Activated B cell treated with CpG ODN at 0.5 μM for 24 hours (primary cell): ENCODE measurements around the gene HBA2. TPM values are rescaled to one million over a fixed set of nuclear protein-coding genes. Genes with fewer than 3 reads are reported as not detected.
A peak's percentile ranks its signal among the peaks of the same experiment; 100 is the strongest.
"Not testable (repeated sequence)": the region's sequence is repeated elsewhere in the genome, so short reads cannot be mapped to it uniquely, and the experiment has no call there.

Source experiments
- ATAC-seq: fragments of 200-7000 bp; cut with Tn5 transposase; one replicate; pipeline ENCODE4 v1.10.0; 2021; ENCODE audit warnings: low read depth, mild to moderate bottlenecking, moderate library complexity
- CTCF ChIA-PET: fragments of 350-600 bp; sonication (Branson Sonifier 250); formaldehyde crosslinking; loops from one replicate; lab custom pipeline; 2021; ENCODE audit warnings: antibody characterized with exemption; lab: Charles Lee
- POLR2A ChIA-PET: fragments of 350-600 bp; sonication (Branson Sonifier 250); formaldehyde crosslinking; loops from one replicate; lab custom pipeline; 2021; ENCODE audit warnings: antibody characterized with exemption; lab: Charles Lee
- DNase-seq: peaks from one replicate; pipeline ENCODE4 v3.0.0; 2022
- H3K27ac Mint-ChIP-seq: one replicate; pipeline ENCODE4 v1.8.0; 2020; ENCODE audit warnings: mixed read lengths
- H3K27me3 Mint-ChIP-seq: one replicate; pipeline ENCODE4 v1.8.0; 2021; ENCODE audit warnings: mixed read lengths
- H3K36me3 Mint-ChIP-seq: one replicate; pipeline ENCODE4 v1.8.0; 2021; ENCODE audit warnings: low read depth, mixed read lengths
- H3K4me1 Mint-ChIP-seq: one replicate; pipeline ENCODE4 v1.8.0; 2021; ENCODE audit warnings: mixed read lengths
- H3K4me3 Mint-ChIP-seq: one replicate; pipeline ENCODE4 v1.8.0; 2020; ENCODE audit warnings: mild to moderate bottlenecking, mixed read lengths
- H3K9me3 Mint-ChIP-seq: one replicate; pipeline ENCODE4 v1.8.0; 2020; ENCODE audit warnings: mixed read lengths
- intact Hi-C: fragments of 100-400 bp; cut with micrococcal nuclease; formaldehyde crosslinking; loops from one replicate; pipeline ENCODE4 v1.15.1; 2024
- total RNA-seq: library from RNA; stranded (reverse); gene quantifications from 2 replicates; pipeline ENCODE4 v1.2.3, GENCODE V29; 2022
- TF ChIP-seq, protein P1 (sequence below): fragments of 200-600 bp; IDR thresholded peaks from one replicate; pipeline ENCODE4 v1.8.0; 2022; ENCODE audit warnings: antibody characterized with exemption, mild to moderate bottlenecking

Gene HBA2
- total RNA-seq, 1 donor from 2014 or later, result 104 TPM

DNA sequence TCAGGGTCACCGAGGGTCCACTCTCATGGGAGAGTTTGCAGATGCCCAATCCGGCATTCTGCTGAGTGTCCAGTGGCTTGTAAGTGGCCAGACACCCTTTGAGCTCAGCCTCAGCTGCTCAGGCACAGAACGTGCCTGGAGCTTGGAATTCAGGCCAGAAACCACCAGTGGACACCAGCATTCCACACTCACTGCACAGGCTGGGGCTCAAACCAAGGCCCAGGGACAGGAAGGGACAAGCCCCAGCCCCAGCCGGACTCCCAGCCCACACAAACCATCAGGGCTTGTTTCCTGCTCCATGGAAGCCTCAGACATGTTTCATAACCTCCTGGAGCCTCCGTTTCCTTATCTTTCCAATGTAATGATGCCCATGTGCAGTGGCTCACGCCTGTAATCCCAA lies 29.2 kb upstream of the HBA2 start:
- no peak overlapping the region for H3K27ac Mint-ChIP-seq
- no peak overlapping the region for H3K4me3 Mint-ChIP-seq
- intact Hi-C loops, result no loop called here
- no peaks in the 10 kb centered on the region for H3K9me3 Mint-ChIP-seq
- H3K27me3 Mint-ChIP-seq, result peaks cover 9% of the 10 kb centered on the region
- POLR2A ChIA-PET, result no interaction called here
- ATAC-seq, result no peak
- peaks cover 5% of the 10 kb centered on the region for H3K4me1 Mint-ChIP-seq
- TF ChIP-seq, protein P1, sequence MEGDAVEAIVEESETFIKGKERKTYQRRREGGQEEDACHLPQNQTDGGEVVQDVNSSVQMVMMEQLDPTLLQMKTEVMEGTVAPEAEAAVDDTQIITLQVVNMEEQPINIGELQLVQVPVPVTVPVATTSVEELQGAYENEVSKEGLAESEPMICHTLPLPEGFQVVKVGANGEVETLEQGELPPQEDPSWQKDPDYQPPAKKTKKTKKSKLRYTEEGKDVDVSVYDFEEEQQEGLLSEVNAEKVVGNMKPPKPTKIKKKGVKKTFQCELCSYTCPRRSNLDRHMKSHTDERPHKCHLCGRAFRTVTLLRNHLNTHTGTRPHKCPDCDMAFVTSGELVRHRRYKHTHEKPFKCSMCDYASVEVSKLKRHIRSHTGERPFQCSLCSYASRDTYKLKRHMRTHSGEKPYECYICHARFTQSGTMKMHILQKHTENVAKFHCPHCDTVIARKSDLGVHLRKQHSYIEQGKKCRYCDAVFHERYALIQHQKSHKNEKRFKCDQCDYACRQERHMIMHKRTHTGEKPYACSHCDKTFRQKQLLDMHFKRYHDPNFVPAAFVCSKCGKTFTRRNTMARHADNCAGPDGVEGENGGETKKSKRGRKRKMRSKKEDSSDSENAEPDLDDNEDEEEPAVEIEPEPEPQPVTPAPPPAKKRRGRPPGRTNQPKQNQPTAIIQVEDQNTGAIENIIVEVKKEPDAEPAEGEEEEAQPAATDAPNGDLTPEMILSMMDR, result no peak
- CTCF ChIA-PET, result no interaction called here
- DNase-seq, result no peak
- H3K36me3 Mint-ChIP-seq, result peaks cover 3% of the 10 kb centered on the region

DNA sequence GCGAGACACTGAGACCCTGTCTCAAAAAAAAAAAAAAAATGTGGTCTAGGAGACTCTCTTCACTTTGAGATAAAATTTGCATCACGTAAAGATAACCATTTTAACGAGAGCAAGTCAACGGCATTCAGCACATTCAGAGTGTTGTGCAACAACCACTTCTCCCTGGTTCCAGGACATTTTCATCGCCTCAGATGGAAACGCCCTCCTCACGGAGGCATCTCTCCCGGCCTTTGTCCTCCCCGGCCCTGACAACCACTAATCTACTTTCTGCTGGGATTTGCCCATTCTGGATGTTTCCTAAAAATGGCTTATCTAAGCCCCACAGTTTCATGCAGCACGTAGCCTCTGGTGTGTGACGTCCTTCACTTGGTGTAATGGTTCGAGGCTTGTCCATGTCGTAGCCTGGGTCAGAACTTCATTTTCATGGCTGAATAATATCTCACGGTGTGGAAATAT lies 27.9 kb upstream of the HBA2 start:
- intact Hi-C loops, result no loop called here
- Mint-ChIP-seq H3K9me3 (no peaks in the 10 kb centered on the region), H3K4me1 (no peaks in the 10 kb centered on the region), H3K36me3 (no peaks in the 10 kb centered on the region), H3K27ac (no peak overlapping the region), H3K4me3 (no peak overlapping the region), H3K27me3 (peaks cover 18% of the 10 kb centered on the region)
- CTCF ChIA-PET, result no interaction called here
- TF ChIP-seq, protein P1, result no peak
- ATAC-seq (no peak), DNase-seq (no peak)
- POLR2A ChIA-PET, result no interaction called here

DNA sequence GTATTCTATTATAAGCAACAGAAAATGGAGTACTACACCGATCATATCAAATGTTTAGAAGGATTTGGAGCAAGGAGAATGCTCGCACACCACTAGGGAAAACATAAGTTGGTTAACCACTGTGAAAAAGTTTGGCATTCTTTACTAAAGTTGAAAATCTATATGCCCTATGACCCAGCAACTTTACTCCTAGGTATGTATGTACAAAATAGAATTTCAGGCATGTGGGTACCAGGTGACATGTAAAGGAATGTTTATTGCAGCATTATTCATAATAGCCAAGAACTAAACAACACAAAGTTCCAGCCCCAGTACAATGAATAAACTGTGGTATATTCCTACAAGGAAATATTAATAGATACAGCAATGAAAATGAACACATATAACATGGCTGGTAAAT lies 26.0 kb upstream of the HBA2 start:
- POLR2A ChIA-PET, result no interaction called here

DNA sequence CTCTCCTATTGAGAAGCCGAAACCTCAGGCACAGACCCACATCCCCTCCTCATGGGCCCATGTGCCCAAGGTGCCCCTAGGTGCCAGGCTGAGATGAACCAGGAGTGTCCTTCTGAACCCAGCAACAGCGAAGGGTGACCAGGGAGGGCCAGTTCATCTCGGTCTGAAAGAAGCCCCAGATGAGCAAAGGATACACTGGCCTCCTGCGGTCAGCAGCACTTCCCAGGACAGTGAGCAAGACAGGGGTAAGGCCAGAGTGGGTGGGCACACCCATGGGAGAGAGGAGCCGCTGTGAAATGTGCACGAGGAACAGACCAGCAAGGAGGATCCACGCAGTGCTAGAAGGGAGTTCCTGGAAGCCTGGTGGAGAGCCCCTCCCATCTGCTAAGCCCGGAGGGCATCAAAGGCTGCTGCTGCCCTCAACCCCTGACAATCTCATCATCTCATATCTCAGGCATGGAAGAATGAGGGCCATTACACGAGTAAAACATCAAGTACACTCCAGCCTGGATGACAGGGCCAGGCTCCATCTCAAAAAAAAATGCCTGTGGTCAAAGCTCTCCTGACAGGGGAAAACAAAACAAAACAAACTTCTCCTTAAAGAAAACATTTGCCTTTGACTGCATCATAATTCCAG lies 23.5 kb upstream of the HBA2 start:
- ATAC-seq (no peak), DNase-seq (no peak)
- CTCF ChIA-PET, result no interaction called here
- peaks cover 24% of the 10 kb centered on the region for H3K27me3 Mint-ChIP-seq
- intact Hi-C loops, result no loop called here
- no peaks in the 10 kb centered on the region for H3K4me1 Mint-ChIP-seq
- H3K9me3 Mint-ChIP-seq, result no peaks in the 10 kb centered on the region
- H3K27ac Mint-ChIP-seq, result no peak overlapping the region
- no peaks in the 10 kb centered on the region for H3K36me3 Mint-ChIP-seq
- TF ChIP-seq, protein P1, result no peak
- POLR2A ChIA-PET, result no interaction called here
- no peak overlapping the region for H3K4me3 Mint-ChIP-seq

More for the DNA sequence above, 26.0 kb upstream of the HBA2 start:
- Mint-ChIP-seq H3K27ac (no peak overlapping the region), H3K9me3 (no peaks in the 10 kb centered on the region), H3K36me3 (no peaks in the 10 kb centered on the region), H3K27me3 (peaks cover 22% of the 10 kb centered on the region), H3K4me3 (no peak overlapping the region), H3K4me1 (no peaks in the 10 kb centered on the region)
- CTCF ChIA-PET, result no interaction called here
- TF ChIP-seq, protein P1, result no peak
- no peak for DNase-seq
- intact Hi-C loops, result no loop called here
- no peak for ATAC-seq

DNA sequence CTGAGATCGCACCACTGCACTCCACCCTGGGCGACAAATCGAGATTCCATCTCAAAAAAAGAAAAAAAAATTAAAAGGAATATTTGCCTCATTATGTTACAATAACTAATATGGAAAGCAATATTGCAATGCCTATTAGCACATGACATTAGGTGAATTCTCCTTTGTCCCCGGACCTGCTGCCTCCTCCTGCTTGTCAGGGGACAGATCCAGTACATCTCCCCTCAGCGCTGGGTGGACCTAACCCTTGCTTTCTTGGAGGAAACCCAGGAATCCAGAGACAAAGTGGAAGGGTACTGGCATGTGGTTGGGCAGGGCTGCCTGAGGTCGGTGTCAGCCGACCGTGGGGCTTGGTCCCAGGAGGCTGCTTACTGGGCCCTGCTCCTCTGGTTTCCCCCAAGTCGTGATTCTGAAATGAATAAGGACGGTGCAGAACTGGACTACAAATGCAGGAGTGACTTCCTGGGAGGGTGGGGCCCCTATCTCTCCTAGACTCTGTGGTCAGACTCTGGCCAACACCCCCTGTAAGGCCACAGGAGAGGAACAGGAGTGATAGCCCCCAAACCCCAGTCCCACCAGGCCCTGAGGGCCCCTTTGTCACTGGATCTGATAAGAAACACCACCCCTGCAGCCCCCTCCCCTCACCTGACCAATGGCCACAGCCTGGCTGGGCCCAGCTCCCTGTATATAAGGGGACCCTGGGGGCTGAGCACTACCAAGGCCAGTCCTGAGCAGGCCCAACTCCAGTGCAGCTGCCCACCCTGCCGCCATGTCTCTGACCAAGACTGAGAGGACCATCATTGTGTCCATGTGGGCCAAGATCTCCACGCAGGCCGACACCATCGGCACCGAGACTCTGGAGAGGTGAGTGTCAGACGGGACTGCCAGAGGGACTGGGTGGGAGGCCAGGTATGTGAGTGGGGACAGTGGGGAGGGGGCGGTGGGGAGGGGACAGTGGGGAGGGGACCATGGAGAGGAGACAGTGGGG lies 20.2 kb upstream of the HBA2 start, which contains the start of gene HBZ:
Gene HBZ, plus strand, starts transcription at position 504 of the 988 bp plus-strand sequence. Its CDS starts 266 bp downstream, at position 770.
- no peak for DNase-seq
- H3K4me3 Mint-ChIP-seq, result peak within 1 kb of the TSS; percentile 53
- intact Hi-C loops, result no loop called here
- H3K27ac Mint-ChIP-seq, result no peak within 1 kb of the TSS
- TF ChIP-seq, protein P1, result no peak
- no peaks in the 10 kb centered on the region for H3K9me3 Mint-ChIP-seq
- H3K27me3 Mint-ChIP-seq, result peaks cover 31% of the 10 kb centered on the region
- ATAC-seq, result no peak
- ChIA-PET CTCF (no interaction called here), POLR2A (interaction anchor here (1.2 kb wide), 1 partner anchor 13 kb away, joined by 4 read pairs; no protein-coding TSS in a partner anchor)
- H3K36me3 Mint-ChIP-seq, result no peaks in the 10 kb centered on the region
- peaks cover 9% of the 10 kb centered on the region for H3K4me1 Mint-ChIP-seq

DNA sequence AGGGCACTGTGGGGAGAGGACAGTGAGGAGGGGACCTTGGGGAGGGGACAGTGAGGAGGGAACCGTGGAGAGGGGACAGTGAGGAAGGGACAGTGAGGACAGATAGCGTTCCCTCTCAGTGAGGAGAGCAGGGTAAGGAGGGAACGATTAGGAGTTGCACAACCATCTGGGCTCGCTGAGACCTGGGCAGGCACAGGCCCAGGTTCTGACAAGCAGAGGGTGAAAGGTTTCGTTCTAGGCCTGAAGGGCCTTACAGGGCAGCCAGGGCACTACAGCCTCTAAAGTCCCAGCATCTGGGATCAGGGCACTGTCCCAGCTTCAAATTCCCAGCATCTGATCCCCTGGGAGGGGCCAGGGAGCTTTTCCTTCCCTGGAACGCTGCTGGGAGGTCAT lies 19.6 kb upstream of the HBA2 start:
- ATAC-seq, H3K27ac Mint-ChIP-seq, CTCF ChIA-PET, H3K9me3 Mint-ChIP-seq, DNase-seq, H3K4me1 Mint-ChIP-seq, POLR2A ChIA-PET, H3K36me3 Mint-ChIP-seq, intact Hi-C loops, H3K4me3 Mint-ChIP-seq: not testable (repeated sequence)
- peaks cover 35% of the 10 kb centered on the region for H3K27me3 Mint-ChIP-seq

DNA sequence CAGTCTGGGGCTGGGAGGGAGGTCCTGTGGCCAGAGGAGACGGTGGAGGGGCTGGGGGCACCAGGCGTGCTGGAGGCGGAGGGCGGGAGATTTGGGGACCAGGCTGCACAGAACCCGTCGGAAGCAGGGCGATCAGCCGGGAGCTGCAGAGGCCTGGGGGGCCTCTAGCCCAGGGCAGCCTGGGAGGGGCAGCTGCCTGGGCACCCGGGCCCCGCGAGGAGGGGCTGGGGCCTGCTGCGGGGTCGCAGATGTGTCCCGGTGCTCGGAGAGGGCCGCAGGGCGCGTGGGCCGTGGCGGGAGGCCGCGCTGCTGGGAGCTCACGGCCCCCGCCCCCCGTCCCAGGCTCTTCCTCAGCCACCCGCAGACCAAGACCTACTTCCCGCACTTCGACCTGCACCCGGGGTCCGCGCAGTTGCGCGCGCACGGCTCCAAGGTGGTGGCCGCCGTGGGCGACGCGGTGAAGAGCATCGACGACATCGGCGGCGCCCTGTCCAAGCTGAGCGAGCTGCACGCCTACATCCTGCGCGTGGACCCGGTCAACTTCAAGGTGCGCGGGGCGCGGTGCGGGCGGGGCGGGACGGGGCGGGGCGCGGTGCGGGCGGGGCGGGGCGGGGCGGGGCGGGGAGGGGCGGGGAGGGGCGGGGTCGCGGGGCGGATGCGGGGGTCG lies 19.0 kb upstream of the HBA2 start:
- CTCF ChIA-PET, H3K27ac Mint-ChIP-seq, H3K4me1 Mint-ChIP-seq, H3K4me3 Mint-ChIP-seq, POLR2A ChIA-PET, DNase-seq, H3K9me3 Mint-ChIP-seq, H3K36me3 Mint-ChIP-seq, intact Hi-C loops: not testable (repeated sequence)
- ATAC-seq, result peak; percentile 57
- peaks cover 37% of the 10 kb centered on the region for H3K27me3 Mint-ChIP-seq
